Nephron progenitor cell (in vitro differentiated cells): ENCODE measurements around the gene RGS17.

Source experiments
- DNase-seq: peaks from one replicate; pipeline ENCODE4 v3.0.0; 2021
- H3K27ac Mint-ChIP-seq: 2 replicates; pipeline ENCODE4 v1.8.0; 2021; ENCODE audit warnings: mild to moderate bottlenecking, moderate library complexity, mixed read lengths
- H3K27me3 Mint-ChIP-seq: 2 replicates; pipeline ENCODE4 v1.8.0; 2021; ENCODE audit warnings: mild to moderate bottlenecking, low read depth, mixed read lengths; ENCODE audit not compliant: poor library complexity
- H3K36me3 Mint-ChIP-seq: 2 replicates; pipeline ENCODE4 v1.8.0; 2021; ENCODE audit warnings: low read depth, mixed read lengths
- H3K4me1 Mint-ChIP-seq: 2 replicates; pipeline ENCODE4 v1.8.0; 2021; ENCODE audit warnings: mixed read lengths
- H3K4me3 Mint-ChIP-seq: 2 replicates; pipeline ENCODE4 v1.8.0; 2021; ENCODE audit warnings: mild to moderate bottlenecking, moderate library complexity, mixed read lengths
- H3K9me3 Mint-ChIP-seq: 2 replicates; pipeline ENCODE4 v1.8.0; 2021; ENCODE audit warnings: mild to moderate bottlenecking, moderate library complexity, mixed read lengths
- TF ChIP-seq, protein P1 (sequence below): fragments of 200-600 bp; sonication (generic); IDR thresholded peaks from 2 replicates; pipeline ENCODE4 v1.5.0; 2021; ENCODE audit warnings: antibody characterized with exemption

The RGS17 gene

DNA sequence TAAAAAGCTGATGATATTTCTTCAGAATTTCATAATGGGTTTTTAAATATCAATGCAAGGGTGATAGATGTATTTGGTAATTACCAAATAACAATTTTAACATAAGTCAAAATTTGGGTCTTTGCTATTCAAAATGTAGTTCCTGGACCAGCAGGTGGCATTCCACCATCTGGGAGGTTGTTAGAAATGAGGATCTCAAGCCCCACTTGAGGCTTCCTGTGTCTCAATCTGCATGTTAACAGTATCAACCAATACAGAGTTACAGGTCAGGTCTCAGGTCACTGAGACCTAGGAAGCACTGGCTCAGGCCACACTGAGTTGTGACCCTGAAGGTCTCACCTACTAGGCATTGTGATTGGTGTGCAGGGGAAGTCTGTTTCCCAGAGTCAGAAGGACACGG, 71.3 kb downstream of the RGS17 start:
- H3K4me1 Mint-ChIP-seq, result no peaks in the 10 kb centered on the region
- no peak overlapping the region for H3K4me3 Mint-ChIP-seq
- DNase-seq, result no peak
- peaks cover 4% of the 10 kb centered on the region for H3K27me3 Mint-ChIP-seq
- peaks cover 16% of the 10 kb centered on the region for H3K9me3 Mint-ChIP-seq
- TF ChIP-seq, protein P1, sequence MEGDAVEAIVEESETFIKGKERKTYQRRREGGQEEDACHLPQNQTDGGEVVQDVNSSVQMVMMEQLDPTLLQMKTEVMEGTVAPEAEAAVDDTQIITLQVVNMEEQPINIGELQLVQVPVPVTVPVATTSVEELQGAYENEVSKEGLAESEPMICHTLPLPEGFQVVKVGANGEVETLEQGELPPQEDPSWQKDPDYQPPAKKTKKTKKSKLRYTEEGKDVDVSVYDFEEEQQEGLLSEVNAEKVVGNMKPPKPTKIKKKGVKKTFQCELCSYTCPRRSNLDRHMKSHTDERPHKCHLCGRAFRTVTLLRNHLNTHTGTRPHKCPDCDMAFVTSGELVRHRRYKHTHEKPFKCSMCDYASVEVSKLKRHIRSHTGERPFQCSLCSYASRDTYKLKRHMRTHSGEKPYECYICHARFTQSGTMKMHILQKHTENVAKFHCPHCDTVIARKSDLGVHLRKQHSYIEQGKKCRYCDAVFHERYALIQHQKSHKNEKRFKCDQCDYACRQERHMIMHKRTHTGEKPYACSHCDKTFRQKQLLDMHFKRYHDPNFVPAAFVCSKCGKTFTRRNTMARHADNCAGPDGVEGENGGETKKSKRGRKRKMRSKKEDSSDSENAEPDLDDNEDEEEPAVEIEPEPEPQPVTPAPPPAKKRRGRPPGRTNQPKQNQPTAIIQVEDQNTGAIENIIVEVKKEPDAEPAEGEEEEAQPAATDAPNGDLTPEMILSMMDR, result no peak
- no peaks in the 10 kb centered on the region for H3K36me3 Mint-ChIP-seq
- no peak overlapping the region for H3K27ac Mint-ChIP-seq

DNA sequence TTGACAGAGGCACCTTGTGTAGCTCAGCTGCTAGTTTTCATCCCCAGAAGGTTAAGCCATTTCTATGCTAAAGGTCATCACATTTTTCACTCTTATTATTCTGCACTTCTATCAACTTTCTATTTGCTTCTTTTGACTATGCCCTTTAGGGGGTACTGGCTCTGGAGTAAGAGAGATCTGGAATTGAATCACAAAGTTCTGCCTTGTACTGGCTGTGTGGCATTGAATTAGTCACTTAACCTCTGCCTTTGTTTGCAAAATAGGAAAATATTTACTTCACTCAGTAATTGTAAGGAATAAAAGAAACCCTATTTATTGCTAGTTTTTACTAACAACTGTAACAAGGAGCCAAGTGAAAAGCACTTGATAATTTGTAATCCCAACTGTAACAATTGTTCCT, 71.8 kb downstream of the RGS17 start:
- Mint-ChIP-seq H3K27me3 (peaks cover 4% of the 10 kb centered on the region), H3K9me3 (peaks cover 14% of the 10 kb centered on the region), H3K36me3 (no peaks in the 10 kb centered on the region), H3K4me1 (no peaks in the 10 kb centered on the region), H3K27ac (no peak overlapping the region), H3K4me3 (no peak overlapping the region)
- TF ChIP-seq, protein P1, result no peak
- DNase-seq, result no peak

DNA sequence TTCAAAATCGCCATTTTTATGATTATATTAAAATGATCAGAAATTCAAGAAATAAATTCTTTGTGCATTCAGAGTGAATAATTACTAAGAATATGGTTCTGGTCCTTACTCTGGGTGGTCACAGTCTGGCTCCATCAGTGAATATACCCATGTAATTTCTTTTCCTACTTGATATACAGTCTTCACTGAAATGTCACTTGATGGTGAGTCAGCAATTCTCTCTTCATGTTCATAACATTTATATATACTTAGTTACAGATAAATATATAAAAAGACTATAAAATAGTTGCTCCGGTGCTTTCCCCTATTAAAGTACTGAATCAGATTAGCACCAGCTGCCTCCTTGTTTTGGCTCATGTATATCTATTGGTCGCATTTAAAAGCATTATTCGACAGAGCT, 72.2 kb downstream of the RGS17 start:
- Mint-ChIP-seq H3K4me3 (no peak overlapping the region), H3K9me3 (peaks cover 12% of the 10 kb centered on the region), H3K27ac (no peak overlapping the region), H3K36me3 (no peaks in the 10 kb centered on the region), H3K4me1 (no peaks in the 10 kb centered on the region), H3K27me3 (peaks cover 4% of the 10 kb centered on the region)
- TF ChIP-seq, protein P1, result no peak
- no peak for DNase-seq

DNA sequence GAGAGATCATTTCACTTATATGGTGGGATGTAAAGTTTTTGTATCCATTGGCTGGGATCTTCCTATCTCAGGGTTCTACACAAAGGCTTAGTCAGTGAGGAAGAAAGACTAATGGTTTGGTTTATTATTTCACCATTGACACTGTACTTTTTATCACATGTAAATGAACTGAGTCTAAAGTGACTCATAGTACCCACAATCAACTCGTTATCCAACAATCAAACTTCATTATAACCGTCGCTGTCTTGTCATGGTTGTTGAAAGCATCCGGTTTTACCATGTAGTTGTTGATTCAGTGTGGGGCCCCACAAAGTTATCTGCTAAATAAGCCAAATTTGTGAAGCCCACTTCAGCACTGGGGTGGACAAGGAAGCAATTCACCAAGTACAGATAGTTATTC, 72.8 kb downstream of the RGS17 start:
- H3K4me1 Mint-ChIP-seq, result no peaks in the 10 kb centered on the region
- H3K27me3 Mint-ChIP-seq, result peaks cover 4% of the 10 kb centered on the region
- H3K9me3 Mint-ChIP-seq, result peaks cover 5% of the 10 kb centered on the region
- H3K36me3 Mint-ChIP-seq, result no peaks in the 10 kb centered on the region
- TF ChIP-seq, protein P1, result no peak
- H3K27ac Mint-ChIP-seq, result no peak overlapping the region
- DNase-seq, result no peak
- H3K4me3 Mint-ChIP-seq, result no peak overlapping the region

DNA sequence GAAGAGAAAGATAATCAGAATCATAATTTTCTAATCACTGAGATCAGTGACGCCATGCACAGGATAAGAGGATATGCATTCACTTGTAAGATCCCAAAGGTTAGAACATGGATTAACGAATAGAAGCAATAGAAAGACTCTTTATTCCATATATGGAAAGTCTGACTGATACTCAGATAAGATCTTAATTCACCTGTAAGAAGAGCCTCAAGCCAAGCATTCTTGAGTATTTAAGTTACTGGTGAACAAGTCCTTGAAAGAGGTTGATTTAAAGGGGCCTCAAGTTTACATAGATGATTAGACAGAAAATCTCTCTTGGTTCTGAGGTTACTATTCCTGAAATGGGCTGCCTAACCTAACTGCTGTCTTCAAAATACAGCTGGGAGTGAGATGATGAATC, 74.8 kb downstream of the RGS17 start:
- H3K4me1 Mint-ChIP-seq, result no peaks in the 10 kb centered on the region
- H3K27me3 Mint-ChIP-seq, result peaks cover 4% of the 10 kb centered on the region
- DNase-seq, result no peak
- TF ChIP-seq, protein P1, result no peak
- no peaks in the 10 kb centered on the region for H3K36me3 Mint-ChIP-seq
- H3K27ac Mint-ChIP-seq, result no peak overlapping the region
- no peak overlapping the region for H3K4me3 Mint-ChIP-seq
- H3K9me3 Mint-ChIP-seq, result peaks cover 4% of the 10 kb centered on the region

DNA sequence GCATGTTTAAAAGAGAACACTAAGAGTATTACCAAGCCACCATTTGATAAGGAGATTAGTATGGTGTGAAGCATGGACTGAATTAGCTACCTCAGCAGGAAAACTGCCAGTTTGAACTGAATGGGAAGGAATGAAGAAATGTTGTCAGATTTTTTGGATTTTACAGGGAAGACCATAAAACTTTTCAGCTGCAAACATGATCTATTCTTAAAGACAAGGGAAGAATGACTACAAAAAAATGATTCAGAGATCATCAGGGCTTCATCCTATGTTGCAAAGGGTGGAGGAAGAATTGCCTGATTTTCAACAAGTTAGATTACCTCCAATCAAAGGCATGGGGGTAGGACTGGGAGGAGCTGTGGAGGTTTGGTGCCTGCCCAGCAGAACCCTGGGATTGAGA, 79.3 kb downstream of the RGS17 start:
- H3K27ac Mint-ChIP-seq, result no peak overlapping the region

More for the DNA sequence above, 79.3 kb downstream of the RGS17 start:
- Mint-ChIP-seq H3K36me3 (no peaks in the 10 kb centered on the region), H3K9me3 (peaks cover 5% of the 10 kb centered on the region), H3K4me3 (no peak overlapping the region), H3K27me3 (peaks cover 7% of the 10 kb centered on the region), H3K4me1 (no peaks in the 10 kb centered on the region)
- TF ChIP-seq, protein P1, result no peak
- DNase-seq, result no peak
